ENCODE results near the gene PBX1. TPM values are rescaled to one million over a fixed set of nuclear protein-coding genes. Genes with fewer than 3 reads are reported as not detected.
A peak's percentile ranks its signal among the peaks of the same experiment; 100 is the strongest.

Gene PBX1
- total and polyA plus RNA-seq, 2 donors from 2014 or later, result 14.9 to 91.5 TPM

- no peak for TF ChIP-seq CTCF (IDR thresholded peaks at IDR 0.05; ENCODE audit: borderline replicate concordance, extremely low read depth, insufficient read depth)
- FAIRE-seq (no peak), DNase-seq (no peak)
- Histone ChIP-seq H3K4me3 (ENCODE audit: low read length in 3 of 3) (no peak overlapping the region), H3K27me3 (ENCODE audit: control insufficient read depth, insufficient read depth, low read length) (no peaks in the 10 kb centered on the region), H3K9me3 (ENCODE audit: control insufficient read depth in 2 of 3, insufficient read depth in 1 of 3, low read length in 3 of 3) (no peaks in the 10 kb centered on the region), H3K9ac (ENCODE audit: low read length in 3 of 3) (no peak overlapping the region), H3K36me3 (ENCODE audit: control insufficient read depth in 2 of 3, insufficient read depth in 3 of 3, low read length in 3 of 3) (peaks cover 13 to 23% (median 15%) of the 10 kb centered on the region in 3 donors), H3K4me1 (ENCODE audit: control insufficient read depth in 2 of 3, insufficient read depth in 2 of 3, low read depth in 1 of 3, low read length in 3 of 3) (no peaks in the 10 kb centered on the region), H3K27ac (ENCODE audit: low read depth in 2 of 2, low read length in 2 of 2) (no peak overlapping the region)
- intact Hi-C loops (cut with DNase I), result no loop called here
Observed at GRCh38 chr1:164803366-164803765, 244.4 kb downstream of the PBX1 start.

GRCh38 chr1:164804366-164804765, 245.4 kb downstream of the PBX1 start:
- Histone ChIP-seq H3K36me3 (ENCODE audit: control insufficient read depth in 2 of 3, insufficient read depth in 3 of 3, low read length in 3 of 3) (peaks cover 15 to 29% (median 19%) of the 10 kb centered on the region in 3 donors), H3K9me3 (ENCODE audit: control insufficient read depth in 2 of 3, insufficient read depth in 1 of 3, low read length in 3 of 3) (no peaks in the 10 kb centered on the region), H3K4me1 (ENCODE audit: control insufficient read depth in 2 of 3, insufficient read depth in 2 of 3, low read depth in 1 of 3, low read length in 3 of 3) (no peaks in the 10 kb centered on the region), H3K9ac (ENCODE audit: low read length in 3 of 3) (no peak overlapping the region), H3K4me3 (ENCODE audit: low read length in 3 of 3) (no peak overlapping the region), H3K27ac (ENCODE audit: low read depth in 2 of 2, low read length in 2 of 2) (no peak overlapping the region), H3K27me3 (ENCODE audit: control insufficient read depth, insufficient read depth, low read length) (no peaks in the 10 kb centered on the region)
- no peak for FAIRE-seq
- DNase-seq, result no peak
- intact Hi-C loops (cut with DNase I), result no loop called here
- TF ChIP-seq CTCF (IDR thresholded peaks at IDR 0.05; ENCODE audit: borderline replicate concordance, extremely low read depth, insufficient read depth), result no peak

- no peak for FAIRE-seq
- intact Hi-C loops (cut with DNase I), result no loop called here
- Histone ChIP-seq H3K27ac (ENCODE audit: low read depth in 2 of 2, low read length in 2 of 2) (no peak overlapping the region), H3K4me1 (ENCODE audit: control insufficient read depth in 2 of 3, insufficient read depth in 2 of 3, low read depth in 1 of 3, low read length in 3 of 3) (no peaks in the 10 kb centered on the region), H3K4me3 (ENCODE audit: low read length in 3 of 3) (no peak overlapping the region), H3K9me3 (ENCODE audit: control insufficient read depth in 2 of 3, insufficient read depth in 1 of 3, low read length in 3 of 3) (no peaks in the 10 kb centered on the region), H3K36me3 (ENCODE audit: control insufficient read depth in 2 of 3, insufficient read depth in 3 of 3, low read length in 3 of 3) (peaks cover 14 to 19% (median 16%) of the 10 kb centered on the region in 3 donors), H3K27me3 (ENCODE audit: control insufficient read depth, insufficient read depth, low read length) (no peaks in the 10 kb centered on the region), H3K9ac (ENCODE audit: low read length in 3 of 3) (no peak overlapping the region)
- DNase-seq, result peak in 1 of 5 donors; percentile 49
- TF ChIP-seq CTCF (IDR thresholded peaks at IDR 0.05; ENCODE audit: borderline replicate concordance, extremely low read depth, insufficient read depth), result no peak
Observed at GRCh38 chr1:164805399-164805798, 246.4 kb downstream of the PBX1 start.

- FAIRE-seq, result no peak
- intact Hi-C loops (cut with DNase I), result no loop called here
- no peak for DNase-seq
Observed at GRCh38 chr1:164806531-164806930, 247.5 kb downstream of the PBX1 start.

More at GRCh38 chr1:164806531-164806930, 247.5 kb downstream of the PBX1 start:
- Histone ChIP-seq H3K9me3 (ENCODE audit: control insufficient read depth in 2 of 3, insufficient read depth in 1 of 3, low read length in 3 of 3) (no peaks in the 10 kb centered on the region), H3K27ac (ENCODE audit: low read depth in 2 of 2, low read length in 2 of 2) (no peak overlapping the region), H3K4me1 (ENCODE audit: control insufficient read depth in 2 of 3, insufficient read depth in 2 of 3, low read depth in 1 of 3, low read length in 3 of 3) (no peaks in the 10 kb centered on the region), H3K27me3 (ENCODE audit: control insufficient read depth, insufficient read depth, low read length) (no peaks in the 10 kb centered on the region), H3K36me3 (ENCODE audit: control insufficient read depth in 2 of 3, insufficient read depth in 3 of 3, low read length in 3 of 3) (peaks cover 14 to 16% (median 16%) of the 10 kb centered on the region in 3 donors), H3K4me3 (ENCODE audit: low read length in 3 of 3) (no peak overlapping the region), H3K9ac (ENCODE audit: low read length in 3 of 3) (no peak overlapping the region)
- no peak for TF ChIP-seq CTCF (IDR thresholded peaks at IDR 0.05; ENCODE audit: borderline replicate concordance, extremely low read depth, insufficient read depth)

Measured in kidney (tissue), 14 donors.